ENCODE data around the gene TENM4. TPM values are rescaled to one million over a fixed set of nuclear protein-coding genes. Genes with fewer than 3 reads are reported as not detected.

TENM4 gene
- total and polyA plus RNA-seq, 2 experiments from 2014 or later = 19.0 to 105 TPM

DNA sequence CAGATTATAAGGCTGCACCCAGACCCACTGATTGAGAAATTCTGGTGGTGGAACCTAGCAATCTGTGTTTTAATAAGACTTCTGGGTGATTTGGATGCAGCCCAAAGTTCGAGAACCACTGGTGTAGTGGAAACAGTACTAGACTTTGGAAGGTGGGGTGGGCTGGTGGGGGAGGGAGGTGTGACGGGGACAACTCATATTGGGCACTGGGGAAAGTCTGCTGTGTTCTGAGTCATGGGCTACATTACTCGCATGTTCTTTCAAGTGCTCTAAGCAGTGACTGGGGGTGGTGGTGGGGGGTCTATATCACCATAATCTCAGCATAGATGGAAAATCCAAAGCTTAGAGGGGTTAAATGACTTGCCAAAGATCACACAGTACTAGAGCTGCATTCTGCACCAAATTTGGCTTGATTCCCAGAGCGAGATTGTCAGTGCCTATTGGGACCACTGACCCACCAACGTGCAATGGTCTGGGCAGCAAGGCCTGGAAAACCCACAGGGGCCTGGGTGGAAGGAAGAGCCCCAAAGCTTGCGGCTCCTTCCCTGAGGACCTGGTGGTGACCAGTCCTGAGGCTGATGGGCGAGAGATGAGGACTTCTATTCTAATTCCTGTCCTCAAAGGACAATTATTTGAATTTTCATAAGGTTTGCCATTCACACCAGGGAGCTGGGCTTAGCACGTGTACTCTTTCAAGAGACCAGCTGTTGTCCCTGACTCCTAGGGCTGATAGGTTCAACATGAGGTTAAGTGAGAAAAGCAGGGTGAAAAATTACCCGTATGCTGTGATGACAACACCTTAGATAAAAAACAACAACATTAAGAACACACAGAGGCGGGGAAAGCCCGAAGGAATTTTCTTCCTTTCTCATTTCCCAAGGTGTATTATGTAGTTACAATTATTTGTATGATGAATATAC, 788.6 kb downstream of the TENM4 start:
- no peak for DNase-seq (ENCODE audit: low read depth in 1 of 2, low spot score in 1 of 2)
- Histone ChIP-seq H3K27me3 (no peaks in the 10 kb centered on the region), H3K4me1 (ENCODE audit: low read depth) (no peaks in the 10 kb centered on the region), H3K36me3 (no peaks in the 10 kb centered on the region), H3K4me3 (no peak overlapping the region), H3K27ac (no peak overlapping the region), H3K9me3 (ENCODE audit: low read depth) (no peaks in the 10 kb centered on the region)
- no peak for TF ChIP-seq CTCF (IDR thresholded peaks at IDR 0.05; ENCODE audit: low read depth, low read length)

DNA sequence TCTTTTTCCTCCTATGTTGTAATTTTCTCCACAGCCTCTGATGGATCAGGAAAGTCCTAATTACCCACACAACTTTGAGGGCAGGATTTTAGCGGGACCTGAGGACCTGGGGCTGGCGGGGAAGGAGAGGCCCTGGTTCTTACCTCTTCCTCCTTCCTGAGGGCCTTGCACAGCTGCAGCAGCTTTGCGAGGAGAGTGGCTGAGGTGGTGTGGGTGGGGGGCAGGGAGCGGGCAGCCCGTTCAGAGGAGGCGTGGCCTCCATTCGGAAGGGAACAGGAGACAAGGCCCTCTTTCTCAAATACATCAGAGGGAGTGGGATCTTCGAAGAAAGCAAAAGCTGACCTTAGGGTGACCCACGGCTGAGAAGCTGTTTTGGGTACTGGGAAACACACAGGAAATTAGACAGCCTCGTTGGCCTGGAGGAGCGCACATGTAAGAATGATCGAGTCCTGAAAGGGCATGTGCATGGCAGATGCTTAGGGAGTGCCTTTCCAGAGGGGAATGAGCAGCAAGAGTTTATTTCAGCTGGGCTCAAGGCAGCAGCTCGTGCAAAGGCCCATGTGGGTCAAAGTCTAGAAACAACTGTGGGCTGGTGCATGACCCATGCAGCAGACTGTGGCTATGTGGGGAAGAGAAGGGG, 789.6 kb downstream of the TENM4 start:
- Histone ChIP-seq H3K36me3 (no peaks in the 10 kb centered on the region), H3K4me3 (no peak overlapping the region), H3K9me3 (ENCODE audit: low read depth) (no peaks in the 10 kb centered on the region), H3K4me1 (ENCODE audit: low read depth) (no peaks in the 10 kb centered on the region), H3K27ac (no peak overlapping the region), H3K27me3 (no peaks in the 10 kb centered on the region)
- no peak for TF ChIP-seq CTCF (IDR thresholded peaks at IDR 0.05; ENCODE audit: low read depth, low read length)
- DNase-seq (ENCODE audit: low read depth in 1 of 2, low spot score in 1 of 2) = no peak

DNA sequence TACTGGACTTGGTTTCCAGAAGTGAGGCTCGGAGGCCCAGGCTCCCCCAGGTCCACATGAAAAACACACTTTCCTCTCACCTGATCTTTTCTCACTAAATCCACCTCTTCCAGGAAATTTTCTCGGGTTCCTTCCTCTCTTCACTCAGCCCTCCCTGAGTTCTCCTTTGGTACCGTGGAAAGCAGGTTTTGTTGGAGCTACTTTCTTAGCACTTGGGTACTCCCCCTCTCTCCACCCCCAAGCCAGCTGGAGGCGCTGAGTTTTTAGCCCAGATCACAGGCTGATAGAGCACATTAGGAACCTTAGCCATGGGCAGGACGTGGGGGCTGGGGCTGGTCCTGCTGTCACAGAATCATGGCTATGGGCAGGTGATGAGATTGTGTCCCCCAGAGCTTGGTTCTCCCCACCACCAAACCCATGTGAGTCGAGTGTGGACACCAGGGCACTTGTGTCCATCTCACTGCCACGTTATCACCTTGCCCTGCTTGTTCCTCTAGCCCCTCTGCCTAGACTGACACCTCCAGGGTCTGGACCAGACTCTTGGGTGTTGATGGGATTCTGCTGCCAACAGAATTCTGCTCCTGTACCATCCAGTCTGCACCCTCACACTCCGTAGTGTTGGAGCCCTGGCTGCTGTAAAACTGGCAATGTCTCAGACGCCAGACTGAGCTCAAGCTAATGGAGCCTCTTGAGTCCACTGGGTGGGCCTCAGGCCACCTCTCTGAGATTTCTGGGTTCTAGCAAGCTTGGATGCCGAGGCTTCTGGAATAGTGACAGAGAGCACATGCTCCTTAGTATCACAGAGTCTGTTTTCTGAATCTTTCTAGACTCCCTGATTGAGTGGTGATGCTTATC, 791.2 kb downstream of the TENM4 start:
- H3K4me3 ChIP-seq = no peak overlapping the region
- no peak overlapping the region for H3K27ac ChIP-seq
- DNase-seq (ENCODE audit: low read depth in 1 of 2, low spot score in 1 of 2) = no peak
- no peaks in the 10 kb centered on the region for H3K4me1 ChIP-seq (ENCODE audit: low read depth)
- TF ChIP-seq CTCF (IDR thresholded peaks at IDR 0.05; ENCODE audit: low read depth, low read length) = no peak
- H3K27me3 ChIP-seq = no peaks in the 10 kb centered on the region
- no peaks in the 10 kb centered on the region for H3K9me3 ChIP-seq (ENCODE audit: low read depth)
- H3K36me3 ChIP-seq = no peaks in the 10 kb centered on the region

- TF ChIP-seq CTCF (IDR thresholded peaks at IDR 0.05; ENCODE audit: low read depth, low read length) = no peak
- Histone ChIP-seq H3K27ac (no peak overlapping the region), H3K4me3 (no peak overlapping the region), H3K9me3 (ENCODE audit: low read depth) (no peaks in the 10 kb centered on the region), H3K36me3 (no peaks in the 10 kb centered on the region), H3K4me1 (ENCODE audit: low read depth) (no peaks in the 10 kb centered on the region), H3K27me3 (no peaks in the 10 kb centered on the region)
- no peak for DNase-seq (ENCODE audit: low read depth in 1 of 2, low spot score in 1 of 2)
Measured at GRCh38 chr11:78647986-78648875, 792.6 kb downstream of the TENM4 start.

Data from cardiac muscle cell (in vitro differentiated cells and primary cell).